H7 (cell line): ENCODE data around the gene WEE1. TPM values are rescaled to one million over a fixed set of nuclear protein-coding genes. Genes with fewer than 3 reads are reported as not detected.
"Not testable (repeated sequence)": the region's sequence is repeated elsewhere in the genome, so short reads cannot be mapped to it uniquely, and the experiment has no call there.

Experiments
- DNase-seq: peaks from one replicate; pipeline ENCODE4 v3.0.0; 2012
- H3K27me3 ChIP-seq: 2 replicates; pipeline ENCODE4 v1.6.0; 2011; ENCODE audit warnings: mild to moderate bottlenecking, low read length; ENCODE audit not compliant: control insufficient read depth, insufficient read depth
- H3K36me3 ChIP-seq: replicated peaks from 2 replicates; pipeline ENCODE4 v1.5.1; 2011; ENCODE audit warnings: low read length; ENCODE audit not compliant: control insufficient read depth, insufficient read depth
- H3K4me3 ChIP-seq: 2 replicates; pipeline ENCODE4 v1.5.1; 2011; ENCODE audit warnings: low read depth, mild to moderate bottlenecking, control low read depth, low read length, moderate library complexity; ENCODE audit not compliant: insufficient read depth
- total RNA-seq: library from RNA; depleted of rRNA; stranded (reverse); fragments of >200 nt; shearing (Covaris generic); gene quantifications from 2 replicates; pipeline ENCODE4 v1.2.3, GENCODE V29; 2014

WEE1 gene
- total RNA-seq, 1 experiment from 2014 or later = 125 TPM

DNA sequence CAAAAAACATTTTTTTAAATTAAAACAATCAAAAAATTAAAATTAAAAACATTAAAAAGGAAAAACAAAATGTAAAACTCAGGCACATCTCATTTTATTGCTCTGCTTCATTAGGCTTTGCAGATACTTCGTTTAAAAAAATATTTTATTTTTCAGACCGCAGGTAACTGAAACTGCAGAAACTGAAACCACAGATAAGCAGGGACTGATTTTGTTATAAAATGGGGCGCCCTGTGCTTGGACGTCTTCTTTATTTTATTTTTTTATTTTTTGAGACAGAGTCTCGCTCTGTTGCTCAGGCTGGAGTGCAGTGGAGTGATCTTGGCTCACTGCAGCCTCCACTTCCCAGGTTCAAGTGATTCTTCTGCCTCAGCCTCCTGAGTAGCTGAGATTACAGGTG lies 24.3 kb upstream of the WEE1 start:
- H3K36me3 ChIP-seq, H3K27me3 ChIP-seq, H3K4me3 ChIP-seq, DNase-seq: not testable (repeated sequence)

DNA sequence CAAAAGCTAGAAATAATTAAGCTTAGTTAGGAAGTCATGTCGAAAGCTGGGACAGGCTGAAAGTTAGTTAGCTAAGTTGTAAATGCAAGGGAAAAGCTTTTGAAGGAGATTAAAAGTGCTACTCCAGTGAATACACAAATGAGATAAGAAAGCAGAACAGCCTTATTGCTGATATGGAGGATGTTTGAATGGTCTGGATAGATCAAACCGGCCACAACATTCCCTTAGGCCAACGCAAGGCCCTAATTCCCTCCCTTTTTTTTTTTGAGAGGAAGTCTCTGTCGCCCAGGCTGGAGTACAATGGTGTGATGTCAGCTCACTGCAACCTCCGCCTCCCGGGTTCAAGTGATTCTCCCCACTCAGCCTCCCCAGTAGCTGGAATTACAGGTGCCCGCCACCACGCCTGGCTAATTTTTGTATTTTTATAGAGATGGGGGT lies 23.3 kb upstream of the WEE1 start:
- no peak overlapping the region for H3K4me3 ChIP-seq
- H3K36me3 ChIP-seq = no peaks in the 10 kb centered on the region
- H3K27me3 ChIP-seq = no peaks in the 10 kb centered on the region
- DNase-seq = no peak

DNA sequence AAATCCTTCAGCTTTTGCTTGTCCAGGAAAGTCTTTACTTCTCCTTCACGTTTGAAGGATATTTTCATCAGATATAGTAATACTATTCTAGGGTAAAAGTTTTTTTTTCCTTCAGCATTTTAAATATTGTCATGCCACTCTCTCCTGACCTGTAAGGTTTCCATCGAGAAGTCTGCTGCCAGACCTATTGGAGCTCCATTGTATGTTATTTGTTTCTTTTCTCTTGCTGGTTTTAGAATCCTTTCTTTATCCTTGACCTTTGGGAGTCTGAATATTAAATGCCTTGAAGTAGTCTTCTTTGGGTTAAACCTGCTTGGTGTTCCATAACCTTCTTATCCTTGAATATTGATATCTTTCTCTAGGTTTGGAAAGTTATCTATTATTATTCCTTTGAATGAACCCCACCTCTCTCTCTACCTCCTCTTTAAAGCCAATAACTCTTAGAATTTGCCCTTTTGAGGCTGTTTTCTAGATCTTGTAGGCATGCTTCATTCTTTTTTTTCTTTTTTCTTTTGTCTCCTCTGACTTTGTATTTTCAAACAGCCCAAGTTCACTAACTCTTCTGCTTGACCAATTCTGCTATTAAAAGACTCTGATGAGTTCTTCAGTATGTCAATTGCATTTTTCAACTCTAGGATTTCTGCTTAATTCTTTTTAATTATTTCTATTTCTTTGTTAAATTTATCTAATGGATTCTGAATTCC lies 12.0 kb upstream of the WEE1 start:
- Histone ChIP-seq H3K36me3 (no peaks in the 10 kb centered on the region), H3K27me3 (no peaks in the 10 kb centered on the region), H3K4me3 (no peak overlapping the region)
- no peak for DNase-seq

DNA sequence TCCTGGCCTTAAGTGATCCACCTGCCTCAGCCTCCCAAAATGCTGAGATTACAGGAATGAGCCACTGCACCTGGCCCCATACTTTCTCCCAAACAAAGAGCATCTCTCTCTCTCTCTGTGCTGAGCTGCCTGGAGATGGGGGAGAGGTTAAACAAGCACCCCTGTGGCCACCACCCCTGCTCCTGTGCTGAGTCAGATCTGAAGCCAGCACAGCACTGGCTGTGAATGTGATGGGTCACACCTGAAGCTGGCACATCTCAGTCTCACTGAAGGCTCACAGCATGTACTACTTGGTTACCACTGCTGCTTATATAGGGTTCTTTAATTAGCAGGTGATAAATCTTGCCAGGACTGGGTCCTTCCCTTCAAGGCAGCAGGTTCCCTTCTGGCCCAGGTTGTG lies 10.8 kb upstream of the WEE1 start:
- no peaks in the 10 kb centered on the region for H3K27me3 ChIP-seq
- no peaks in the 10 kb centered on the region for H3K36me3 ChIP-seq
- H3K4me3 ChIP-seq = no peak overlapping the region
- DNase-seq = no peak

DNA sequence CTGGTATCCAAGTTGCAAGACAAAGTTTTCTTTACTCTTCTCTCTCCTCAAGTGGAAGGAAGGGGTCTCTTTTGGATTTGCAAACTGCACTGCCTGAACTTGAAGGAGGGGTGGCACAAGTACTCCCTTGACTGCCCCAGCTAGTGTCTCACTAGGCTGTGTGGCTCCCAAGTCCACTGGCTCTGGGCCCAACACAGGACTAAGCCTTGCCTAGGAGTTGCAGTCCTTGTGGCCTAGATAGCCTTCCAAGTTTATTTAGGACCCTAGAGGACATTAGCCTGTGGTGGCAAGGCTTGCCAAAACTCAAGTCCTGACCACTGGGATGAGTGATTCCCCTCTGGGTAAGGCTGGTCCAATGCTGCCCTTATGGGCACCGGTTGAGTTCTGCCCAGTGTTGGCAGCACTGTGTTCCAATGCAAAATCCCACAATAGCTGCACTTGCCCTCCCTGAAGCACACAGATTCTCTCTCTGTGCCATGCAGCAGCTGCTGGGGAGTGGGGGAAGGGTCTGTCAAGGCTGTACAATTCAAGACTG lies 10.2 kb upstream of the WEE1 start:
- Histone ChIP-seq H3K4me3 (no peak overlapping the region), H3K27me3 (no peaks in the 10 kb centered on the region), H3K36me3 (no peaks in the 10 kb centered on the region)
- DNase-seq = no peak

DNA sequence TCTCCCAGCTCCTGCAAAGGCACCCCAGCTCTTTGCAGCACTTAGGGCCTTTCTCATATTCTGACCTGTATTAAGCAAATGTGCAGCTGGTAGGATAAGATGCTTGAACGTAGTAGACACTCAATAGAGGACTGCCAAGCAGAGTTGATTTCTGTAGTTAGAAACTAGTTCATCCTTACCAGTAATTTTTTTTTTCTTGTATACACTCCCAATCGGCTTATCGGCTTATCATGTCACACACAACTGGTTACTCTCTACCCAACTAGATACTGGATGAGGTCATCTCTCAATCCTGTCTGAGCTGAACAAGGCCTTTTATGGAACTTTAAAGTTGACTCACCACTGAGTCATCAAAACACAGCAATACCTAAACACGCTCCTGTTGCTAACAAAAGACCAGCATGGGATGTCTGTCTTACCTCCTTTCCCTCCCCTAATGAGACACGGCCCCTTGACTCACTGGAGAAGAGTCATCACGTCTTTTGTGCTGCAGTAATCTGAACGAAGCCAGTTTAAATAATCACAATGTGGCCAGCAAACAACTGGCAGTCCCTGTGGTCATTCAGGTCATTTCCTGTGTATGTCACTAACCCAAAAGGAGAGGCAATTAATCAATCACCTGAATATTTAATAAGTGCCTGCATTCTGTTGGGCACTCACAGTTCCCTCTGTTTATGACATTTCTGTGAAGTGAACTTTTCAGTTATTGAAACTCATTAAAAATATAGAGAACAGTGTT lies 7.5 kb upstream of the WEE1 start:
- H3K4me3 ChIP-seq = no peak overlapping the region
- H3K27me3 ChIP-seq = no peaks in the 10 kb centered on the region
- no peaks in the 10 kb centered on the region for H3K36me3 ChIP-seq
- peak; percentile 71 for DNase-seq

DNA sequence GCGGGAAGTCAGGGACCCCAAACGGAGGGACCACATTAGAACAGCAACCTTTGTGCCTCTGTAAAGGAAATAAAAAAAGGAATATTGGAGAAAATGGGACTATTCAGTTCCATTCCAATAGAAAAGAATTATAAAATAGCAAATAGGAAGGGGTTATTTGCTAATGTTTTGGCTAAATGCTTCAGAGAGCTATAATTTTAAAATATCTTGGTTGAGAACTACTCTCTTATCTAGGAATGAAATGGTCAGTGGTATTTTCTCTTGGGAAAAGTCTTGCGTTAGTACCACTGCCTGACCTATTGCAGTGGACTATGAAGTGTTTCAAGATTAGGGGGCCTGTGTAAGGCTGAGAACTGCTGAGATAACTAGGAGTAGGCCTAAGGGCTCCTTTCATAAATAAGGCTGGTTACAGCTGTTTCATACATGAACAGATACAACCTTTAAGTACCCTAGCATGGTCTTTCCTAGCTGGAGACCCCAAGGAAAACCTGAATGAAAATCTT lies 6.9 kb upstream of the WEE1 start:
- no peak overlapping the region for H3K4me3 ChIP-seq
- no peak for DNase-seq
- no peaks in the 10 kb centered on the region for H3K36me3 ChIP-seq
- H3K27me3 ChIP-seq = no peaks in the 10 kb centered on the region

DNA sequence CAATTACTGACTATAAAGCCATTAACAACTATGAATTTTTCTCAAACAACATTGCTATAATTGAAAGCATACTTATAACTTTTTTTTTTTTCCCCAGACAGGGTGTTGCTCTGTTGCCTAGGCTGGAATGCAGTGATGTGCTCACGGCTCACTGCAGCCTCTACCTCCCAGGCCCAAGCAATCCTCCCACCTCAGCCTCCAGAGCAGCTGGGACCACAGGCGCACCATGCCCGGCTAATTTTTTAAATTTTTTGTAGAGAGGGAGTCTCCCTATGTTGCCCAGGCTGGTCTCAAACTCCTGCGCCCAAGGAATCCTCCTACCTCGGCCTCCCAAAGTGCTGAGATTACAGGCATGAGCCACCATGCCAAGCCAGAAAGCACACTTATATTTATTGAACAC lies 6.1 kb upstream of the WEE1 start:
- DNase-seq = no peak
- H3K27me3 ChIP-seq = no peaks in the 10 kb centered on the region
- H3K4me3 ChIP-seq = no peak overlapping the region
- H3K36me3 ChIP-seq = no peaks in the 10 kb centered on the region

DNA sequence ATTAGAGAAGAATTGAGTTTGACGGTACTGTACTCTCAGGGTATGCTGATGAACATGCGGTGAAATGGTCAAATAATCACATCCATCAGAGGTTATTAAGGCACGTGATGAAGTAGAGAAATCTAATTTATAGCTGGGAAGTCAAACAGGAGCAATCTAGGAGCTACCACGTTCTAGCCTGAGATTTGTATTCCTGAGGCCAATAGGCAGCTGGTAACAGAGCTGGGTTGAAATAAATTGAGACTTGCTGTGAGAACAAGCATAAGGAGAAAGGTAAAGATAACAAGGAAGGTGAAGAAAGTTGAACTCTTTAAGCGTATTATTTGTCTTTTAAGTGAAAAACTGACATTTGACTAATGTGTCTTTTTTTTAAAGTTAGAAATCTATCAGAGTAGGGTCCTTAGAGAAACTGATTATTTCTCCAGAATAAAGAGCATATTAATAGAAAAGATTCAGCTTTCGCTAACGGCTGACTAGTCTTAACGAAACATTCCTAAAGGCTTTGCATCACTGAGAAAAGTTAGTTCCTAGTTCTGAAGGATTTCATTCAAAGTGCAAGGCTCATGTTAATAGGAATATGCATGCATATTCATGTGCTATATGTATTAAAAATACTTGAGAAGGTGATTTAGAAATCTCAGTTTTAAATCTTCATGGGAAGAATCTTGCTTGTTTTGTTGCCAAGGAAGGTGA lies 5.2 kb upstream of the WEE1 start:
- H3K27me3 ChIP-seq = no peaks in the 10 kb centered on the region
- no peak overlapping the region for H3K4me3 ChIP-seq
- no peak for DNase-seq
- no peaks in the 10 kb centered on the region for H3K36me3 ChIP-seq

DNA sequence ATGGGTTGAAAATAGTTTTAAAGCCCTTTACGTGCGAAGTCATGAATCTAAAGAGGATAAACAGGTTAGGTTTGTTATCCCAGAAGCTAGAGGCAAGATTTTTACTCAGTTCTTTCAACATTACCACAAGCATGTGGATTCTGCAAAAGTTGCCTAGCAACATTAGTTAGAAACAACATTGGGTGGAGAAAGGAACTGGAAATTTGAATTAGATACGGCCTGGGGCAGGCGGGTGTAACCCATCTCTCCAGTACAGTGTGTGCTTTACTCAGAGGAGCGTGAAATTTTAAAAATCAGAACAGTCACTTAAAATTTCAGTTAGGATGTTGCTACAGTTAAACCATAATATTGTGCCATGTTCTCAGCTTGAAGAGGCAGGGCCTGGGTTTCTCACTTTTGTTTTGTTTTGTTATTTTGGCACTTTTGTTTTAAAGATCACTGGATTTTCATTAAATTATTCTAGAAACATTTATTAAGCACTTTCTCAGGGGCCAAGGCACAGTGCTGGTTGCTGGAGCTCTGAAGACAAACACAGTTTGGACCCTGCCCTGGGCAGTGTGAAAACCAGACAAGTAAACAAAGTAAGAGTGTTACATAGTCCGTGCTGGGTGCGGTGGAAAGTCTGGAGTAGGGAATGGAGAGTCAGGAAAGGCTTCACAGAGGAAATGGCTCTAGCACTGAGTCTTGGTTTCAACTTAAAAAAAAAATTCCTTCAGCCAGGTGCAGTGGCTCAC lies 4.4 kb upstream of the WEE1 start:
- H3K36me3 ChIP-seq = no peaks in the 10 kb centered on the region
- H3K4me3 ChIP-seq = no peak overlapping the region
- H3K27me3 ChIP-seq = no peaks in the 10 kb centered on the region
- DNase-seq = peak; percentile 42

DNA sequence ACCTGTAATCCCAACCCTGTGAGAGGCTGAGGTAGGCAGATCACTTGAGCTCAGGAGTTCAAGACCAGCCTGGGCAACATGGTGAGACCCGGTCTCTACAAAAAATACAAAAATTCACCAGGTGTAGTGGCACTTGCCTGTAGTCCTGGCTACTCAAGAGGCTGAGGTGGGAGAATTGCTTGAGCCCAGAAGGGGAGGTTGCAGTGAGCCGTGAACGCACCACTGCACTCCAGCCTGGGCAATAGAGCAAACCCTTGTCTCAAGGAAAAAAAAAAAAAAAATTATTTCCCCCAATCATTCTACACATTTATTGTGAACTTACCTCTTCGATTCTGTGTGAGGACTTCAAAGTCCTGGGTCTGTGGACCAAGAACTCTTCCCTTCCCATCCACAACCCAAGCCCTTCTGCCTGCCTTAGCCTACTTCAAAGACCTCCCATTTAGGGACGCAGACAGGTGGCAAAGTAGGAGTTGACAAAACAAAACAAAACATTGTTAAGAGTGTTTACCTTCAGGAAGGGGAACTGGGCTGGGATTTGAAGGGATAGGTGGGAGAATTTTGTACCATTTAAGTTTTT lies 3.8 kb upstream of the WEE1 start:
- no peak overlapping the region for H3K4me3 ChIP-seq
- DNase-seq = no peak

DNA sequence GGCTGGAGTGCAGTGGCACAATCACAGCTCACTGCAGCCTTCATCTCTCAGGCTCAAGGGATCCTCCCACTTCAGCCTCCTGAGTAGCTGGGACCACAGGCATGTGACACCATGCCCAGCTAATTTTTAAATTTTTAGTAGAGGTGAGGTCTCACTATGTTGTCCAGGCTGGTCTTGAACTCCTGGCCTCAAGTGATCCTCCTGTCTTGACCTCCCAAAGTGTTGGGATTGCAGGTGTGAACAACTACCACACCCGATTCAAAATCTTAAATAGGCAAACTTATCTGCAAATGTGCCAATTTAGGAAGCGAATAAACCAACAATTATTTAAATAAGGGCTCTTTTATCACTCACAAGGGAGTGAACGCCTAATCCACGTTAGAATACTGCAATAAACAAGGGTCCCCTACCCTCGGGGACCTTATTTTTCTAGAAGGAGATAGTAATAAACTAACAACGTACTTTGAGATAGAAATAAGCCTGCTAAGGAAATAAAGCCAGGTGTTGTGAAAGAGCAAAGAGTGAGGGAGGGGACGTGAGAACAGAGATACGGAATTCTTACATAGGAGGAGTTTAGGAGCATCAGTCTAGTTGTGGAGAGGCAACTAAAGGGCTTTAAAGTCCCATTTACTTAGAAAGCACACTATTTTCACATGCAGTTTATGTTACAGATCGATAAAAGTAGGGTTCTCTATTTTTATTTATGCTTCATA lies 3.0 kb upstream of the WEE1 start:
- no peak overlapping the region for H3K4me3 ChIP-seq
- peaks cover 1% of the 10 kb centered on the region for H3K36me3 ChIP-seq
- H3K27me3 ChIP-seq = no peaks in the 10 kb centered on the region
- DNase-seq = no peak

More for the DNA sequence above, 3.8 kb upstream of the WEE1 start:
- H3K27me3 ChIP-seq = no peaks in the 10 kb centered on the region
- H3K36me3 ChIP-seq = no peaks in the 10 kb centered on the region

DNA sequence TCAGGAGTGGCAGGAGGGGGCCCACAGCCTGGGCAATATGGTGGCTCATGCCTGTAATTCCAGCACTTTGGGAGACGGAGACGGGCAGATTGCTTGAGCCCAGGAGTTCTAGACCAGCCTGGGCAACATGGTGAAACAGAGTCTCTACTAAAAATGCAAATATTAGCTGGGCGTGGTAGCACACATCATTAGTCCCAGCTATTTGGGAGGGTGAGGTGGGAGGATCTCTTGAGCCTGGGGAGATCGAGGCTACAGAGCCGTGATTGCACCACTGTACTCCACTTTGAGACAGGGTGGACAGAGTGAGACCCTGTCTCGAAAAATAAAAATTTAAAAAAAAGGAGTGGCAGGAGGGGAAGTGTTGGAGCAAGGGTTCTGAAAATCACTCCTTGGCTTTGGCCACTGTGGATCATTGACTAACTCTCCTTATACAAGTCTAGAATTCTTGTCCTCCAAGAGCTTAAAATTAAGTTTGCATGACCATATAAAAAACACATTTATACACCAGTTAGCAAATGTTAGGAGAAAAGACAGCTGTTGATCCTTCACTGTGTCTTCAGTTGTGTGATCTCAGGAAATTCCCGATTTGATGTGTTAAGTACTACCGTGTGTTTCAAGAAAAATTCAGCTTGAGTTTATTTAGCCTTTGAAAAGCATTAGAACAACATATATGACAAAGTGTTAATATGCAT lies 2.3 kb upstream of the WEE1 start:
- Histone ChIP-seq H3K27me3 (no peaks in the 10 kb centered on the region), H3K4me3 (no peak overlapping the region), H3K36me3 (peaks cover 2% of the 10 kb centered on the region)
- DNase-seq = no peak
